Right lobe of liver (tissue), 4 donors: ENCODE results near the gene TMEM121.
"Not testable (repeated sequence)": the region's sequence is repeated elsewhere in the genome, so short reads cannot be mapped to it uniquely, and the experiment has no call there.

Source experiments
- POLR2A ChIP-seq: fragments of 450-650 bp; IDR thresholded peaks from one replicate; pipeline ENCODE4 v1.6.1; 2017; ENCODE audit warnings: antibody characterized with exemption, mild to moderate bottlenecking
- TF ChIP-seq, protein P1 (sequence below), 4 donors: fragments of 200-600 bp in 3 of 4; fragments of 450-650 bp in 1 of 4; IDR thresholded peaks; one replicate each; pipeline versions ENCODE4 v1.5.1 to v1.8.0; 2016 to 2022; ENCODE audit warnings: antibody characterized with exemption in 4 of 4, mild to moderate bottlenecking in 2 of 4
- donor health status: DM: no; HTN: no; CAD: no.
- donor health status: DM: no; HTN: no; CAD: no.
- donor health status: DM: no; HTN: yes; CAD: no.

DNA sequence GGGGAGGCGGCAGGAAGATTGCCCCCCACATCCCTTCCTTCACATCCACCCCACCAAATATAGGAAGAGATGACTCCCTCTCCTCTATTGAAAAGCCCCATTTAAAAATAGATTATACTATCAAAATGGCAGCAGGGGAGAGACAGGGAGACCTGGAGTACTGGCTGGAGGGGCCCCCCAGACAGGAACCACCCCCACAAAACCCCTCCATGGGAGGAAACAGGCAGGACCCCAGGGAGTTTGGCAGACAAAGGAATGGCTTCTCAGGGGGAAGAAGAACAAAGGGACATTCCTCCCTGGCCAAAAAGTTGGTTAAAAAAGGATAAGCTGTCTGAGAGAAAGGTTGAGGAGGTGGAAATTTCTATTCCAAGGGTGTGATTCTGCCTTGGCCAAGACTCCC, 19.3 kb downstream of the TMEM121 start:
- TF ChIP-seq, protein P1, sequence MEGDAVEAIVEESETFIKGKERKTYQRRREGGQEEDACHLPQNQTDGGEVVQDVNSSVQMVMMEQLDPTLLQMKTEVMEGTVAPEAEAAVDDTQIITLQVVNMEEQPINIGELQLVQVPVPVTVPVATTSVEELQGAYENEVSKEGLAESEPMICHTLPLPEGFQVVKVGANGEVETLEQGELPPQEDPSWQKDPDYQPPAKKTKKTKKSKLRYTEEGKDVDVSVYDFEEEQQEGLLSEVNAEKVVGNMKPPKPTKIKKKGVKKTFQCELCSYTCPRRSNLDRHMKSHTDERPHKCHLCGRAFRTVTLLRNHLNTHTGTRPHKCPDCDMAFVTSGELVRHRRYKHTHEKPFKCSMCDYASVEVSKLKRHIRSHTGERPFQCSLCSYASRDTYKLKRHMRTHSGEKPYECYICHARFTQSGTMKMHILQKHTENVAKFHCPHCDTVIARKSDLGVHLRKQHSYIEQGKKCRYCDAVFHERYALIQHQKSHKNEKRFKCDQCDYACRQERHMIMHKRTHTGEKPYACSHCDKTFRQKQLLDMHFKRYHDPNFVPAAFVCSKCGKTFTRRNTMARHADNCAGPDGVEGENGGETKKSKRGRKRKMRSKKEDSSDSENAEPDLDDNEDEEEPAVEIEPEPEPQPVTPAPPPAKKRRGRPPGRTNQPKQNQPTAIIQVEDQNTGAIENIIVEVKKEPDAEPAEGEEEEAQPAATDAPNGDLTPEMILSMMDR (IDR thresholded peaks at IDR 0.05) = not testable (repeated sequence)
- TF ChIP-seq POLR2A = not testable (repeated sequence)
